ENCODE results near the gene SH3GL1.

- TF ChIP-seq CTCF (optimal IDR thresholded peaks at IDR 0.05 in 1 of 3, IDR thresholded peaks at IDR 0.05 in 1 of 3, conservative IDR thresholded peaks at IDR 0.05 in 1 of 3; ENCODE audit: extremely low read depth in 1 of 3, insufficient read depth in 2 of 3, low read length in 3 of 3): no peak
- TF ChIP-seq EZH2 (IDR thresholded peaks at IDR 0.05; ENCODE audit: low read length): no peak
Observed at GRCh38 chr19:4449639-4450028, 49.3 kb upstream of the SH3GL1 start.

Data from keratinocyte (primary cell).